NCI-H524 treated with DMSO at 0.1 percent for 48 hours (cell line): Measurements from ENCODE around the gene MS4A2.
"Not testable (repeated sequence)": the region's sequence is repeated elsewhere in the genome, so short reads cannot be mapped to it uniquely, and the experiment has no call there.

Experiments used
- DNase-seq: peaks from one replicate; lab custom pipeline; 2025; lab: John Stamatoyannopoulos, UW

Gene MS4A2

GRCh38 chr11:60101368-60101767 lies 12.9 kb downstream of the MS4A2 start:
- not testable (repeated sequence) for DNase-seq

GRCh38 chr11:60104471-60105115 lies 16.1 kb downstream of the MS4A2 start:
- DNase-seq = not testable (repeated sequence)

- DNase-seq = not testable (repeated sequence)
These were observed 20.2 kb downstream of the MS4A2 start for GRCh38 chr11:60108631-60109030.

GRCh38 chr11:60111793-60112192 lies 23.3 kb downstream of the MS4A2 start:
- DNase-seq = no peak

GRCh38 chr11:60116996-60117790 lies 28.7 kb downstream of the MS4A2 start:
- no peak for DNase-seq

- no peak for DNase-seq
These were observed 29.9 kb downstream of the MS4A2 start for GRCh38 chr11:60118338-60118737.

GRCh38 chr11:60119710-60120109 lies 31.2 kb downstream of the MS4A2 start:
- no peak for DNase-seq

- no peak for DNase-seq
These were observed 32.8 kb downstream of the MS4A2 start for GRCh38 chr11:60121264-60121663.

- no peak for DNase-seq
These were observed 34.1 kb downstream of the MS4A2 start for GRCh38 chr11:60122414-60123036.

GRCh38 chr11:60124802-60125432 lies 36.5 kb downstream of the MS4A2 start:
- no peak for DNase-seq

- peak; percentile 4 for DNase-seq
These were observed 37.6 kb downstream of the MS4A2 start for GRCh38 chr11:60125956-60126585.

GRCh38 chr11:60127311-60127811 lies 38.9 kb downstream of the MS4A2 start:
- no peak for DNase-seq

GRCh38 chr11:60128376-60128775 lies 39.9 kb downstream of the MS4A2 start:
- DNase-seq = no peak

GRCh38 chr11:60128866-60129265 lies 40.4 kb downstream of the MS4A2 start:
- DNase-seq = not testable (repeated sequence)

- no peak for DNase-seq
These were observed 41.4 kb downstream of the MS4A2 start for GRCh38 chr11:60129853-60130252.

GRCh38 chr11:60130496-60130895 lies 42.0 kb downstream of the MS4A2 start:
- DNase-seq = no peak

GRCh38 chr11:60131912-60132311 lies 43.4 kb downstream of the MS4A2 start:
- no peak for DNase-seq

GRCh38 chr11:60133917-60134316 lies 45.5 kb downstream of the MS4A2 start:
- no peak for DNase-seq

- no peak for DNase-seq
These were observed 55.3 kb downstream of the MS4A2 start for GRCh38 chr11:60143768-60144167.

GRCh38 chr11:60145677-60146076 lies 57.2 kb downstream of the MS4A2 start:
- DNase-seq = no peak
